Osteoblast (primary cell): ENCODE data around the gene PRKCA. TPM values are rescaled to one million over a fixed set of nuclear protein-coding genes. Genes with fewer than 3 reads are reported as not detected.

ENCODE experiments used
- DNase-seq: peaks from one replicate; pipeline ENCODE4 v3.0.0; 2011; ENCODE audit warnings: low spot score, mixed read lengths; ENCODE audit not compliant: insufficient read length; ENCODE audit errors: missing footprints
- H2AFZ ChIP-seq: 2 replicates; pipeline ENCODE4 v1.6.0; 2011; ENCODE audit warnings: mild to moderate bottlenecking, low read length
- H3K27ac ChIP-seq: 2 replicates; pipeline ENCODE4 v1.5.1; 2011; ENCODE audit warnings: mild to moderate bottlenecking, low read depth, low read length, moderate library complexity
- H3K27me3 ChIP-seq: 2 replicates; pipeline ENCODE4 v1.6.0; 2012; ENCODE audit warnings: mild to moderate bottlenecking, control low read depth, inconsistent platforms, low read length, moderate library complexity; ENCODE audit not compliant: insufficient read depth
- H3K36me3 ChIP-seq: 2 replicates; pipeline ENCODE4 v1.5.1; 2011; ENCODE audit warnings: mild to moderate bottlenecking, low read length, control low read depth, moderate library complexity; ENCODE audit not compliant: insufficient read depth
- H3K4me1 ChIP-seq: 2 replicates; pipeline ENCODE4 v1.5.1; 2011; ENCODE audit warnings: mild to moderate bottlenecking, low read length, control low read depth, moderate library complexity; ENCODE audit not compliant: insufficient read depth
- H3K4me2 ChIP-seq: 2 replicates; pipeline ENCODE4 v1.6.0; 2011; ENCODE audit warnings: mild to moderate bottlenecking, low read length; ENCODE audit not compliant: insufficient read depth
- H3K4me3 ChIP-seq: fragments of 200-600 bp; sonication (generic); 3 replicates; pipeline ENCODE4 v1.5.1; 2012; ENCODE audit warnings: mild to moderate bottlenecking, low read length, inconsistent platforms; ENCODE audit not compliant: insufficient read depth
- H3K79me2 ChIP-seq: 2 replicates; pipeline ENCODE4 v1.6.0; 2012; ENCODE audit warnings: mild to moderate bottlenecking, low read length, control low read depth, inconsistent platforms; ENCODE audit not compliant: insufficient read depth
- H3K9me3 ChIP-seq: 2 replicates; pipeline ENCODE4 v1.5.1; 2011; ENCODE audit warnings: low read depth, low read length, control low read depth
- H4K20me1 ChIP-seq: 2 replicates; pipeline ENCODE4 v1.6.0; 2012; ENCODE audit warnings: mild to moderate bottlenecking, low read length, control low read depth; ENCODE audit not compliant: insufficient read depth
- CTCF ChIP-seq: IDR thresholded peaks from 2 replicates; pipeline ENCODE4 v1.5.1; 2011; ENCODE audit warnings: mild to moderate bottlenecking, low read depth, low read length, moderate library complexity; ENCODE audit errors: extremely low read depth
- total RNA-seq: library from RNA; depleted of rRNA; stranded (reverse); fragments of >200 nt; gene quantifications from 2 replicates; pipeline ENCODE4 v1.2.3, GENCODE V29; 2012

The PRKCA gene
- total RNA-seq, 1 donor, result 46.0 TPM

- Histone ChIP-seq H3K27ac (no peak overlapping the region), H3K27me3 (no peaks in the 10 kb centered on the region), H2AFZ (no peak overlapping the region), H4K20me1 (peaks cover 18% of the 10 kb centered on the region), H3K4me3 (no peak overlapping the region), H3K4me1 (peaks cover 19% of the 10 kb centered on the region), H3K79me2 (peaks cover 34% of the 10 kb centered on the region), H3K4me2 (no peak overlapping the region), H3K36me3 (no peaks in the 10 kb centered on the region), H3K9me3 (no peaks in the 10 kb centered on the region)
- TF ChIP-seq CTCF, result no peak
- no peak for DNase-seq
Observed at GRCh38 chr17:66299711-66300110, 2.7 kb upstream of the PRKCA start.

GRCh38 chr17:66300956-66301355 lies 1.5 kb upstream of the PRKCA start:
- peak overlapping the region; percentile 88 for H3K4me2 ChIP-seq
- peaks cover 20% of the 10 kb centered on the region for H4K20me1 ChIP-seq
- H3K27me3 ChIP-seq, result no peaks in the 10 kb centered on the region
- no peak for TF ChIP-seq CTCF
- no peak overlapping the region for H2AFZ ChIP-seq
- peaks cover 28% of the 10 kb centered on the region for H3K4me1 ChIP-seq
- no peaks in the 10 kb centered on the region for H3K36me3 ChIP-seq
- DNase-seq, result peak; percentile 76
- H3K27ac ChIP-seq, result no peak overlapping the region
- no peaks in the 10 kb centered on the region for H3K9me3 ChIP-seq
- peaks cover 46% of the 10 kb centered on the region for H3K79me2 ChIP-seq
- H3K4me3 ChIP-seq, result no peak overlapping the region

GRCh38 chr17:66301367-66301863 lies 998 bp upstream of the PRKCA start:
- Histone ChIP-seq H3K4me1 (peaks cover 32% of the 10 kb centered on the region), H3K27ac (peak overlapping the region; percentile 62), H3K4me2 (peak overlapping the region; percentile 88), H2AFZ (peak overlapping the region; percentile 77), H3K79me2 (peaks cover 50% of the 10 kb centered on the region), H3K27me3 (no peaks in the 10 kb centered on the region), H3K9me3 (no peaks in the 10 kb centered on the region), H3K36me3 (no peaks in the 10 kb centered on the region), H3K4me3 (peak overlapping the region; percentile 85), H4K20me1 (peaks cover 20% of the 10 kb centered on the region)
- no peak for DNase-seq
- no peak for TF ChIP-seq CTCF

GRCh38 chr17:66302761-66303626 lies 581 bp downstream of the PRKCA start:
- peak overlapping the region; percentile 85 for H3K4me3 ChIP-seq
- no peaks in the 10 kb centered on the region for H3K36me3 ChIP-seq
- TF ChIP-seq CTCF, result no peak
- peaks cover 25% of the 10 kb centered on the region for H4K20me1 ChIP-seq
- H2AFZ ChIP-seq, result peak overlapping the region; percentile 1
- peak; percentile 77 for DNase-seq
- H3K4me2 ChIP-seq, result peak overlapping the region; percentile 97
- peak overlapping the region; percentile 76 for H3K27ac ChIP-seq
- H3K79me2 ChIP-seq, result peaks cover 65% of the 10 kb centered on the region
- no peaks in the 10 kb centered on the region for H3K27me3 ChIP-seq
- H3K9me3 ChIP-seq, result no peaks in the 10 kb centered on the region
- H3K4me1 ChIP-seq, result peaks cover 37% of the 10 kb centered on the region
